ENCODE results near the gene REXO1. TPM values are rescaled to one million over a fixed set of nuclear protein-coding genes. Genes with fewer than 3 reads are reported as not detected.

REXO1 gene
- total RNA-seq, 1 donor from 2014 or later = 2.4 TPM

GRCh38 chr19:1854039-1854541, 5.8 kb upstream of the REXO1 start:
- H3K4me3 ChIP-seq (ENCODE audit: low read depth, low read length) = no peak overlapping the region
- FAIRE-seq = no peak

GRCh38 chr19:1853295-1854038, 5.2 kb upstream of the REXO1 start:
- TF ChIP-seq, protein P1, sequence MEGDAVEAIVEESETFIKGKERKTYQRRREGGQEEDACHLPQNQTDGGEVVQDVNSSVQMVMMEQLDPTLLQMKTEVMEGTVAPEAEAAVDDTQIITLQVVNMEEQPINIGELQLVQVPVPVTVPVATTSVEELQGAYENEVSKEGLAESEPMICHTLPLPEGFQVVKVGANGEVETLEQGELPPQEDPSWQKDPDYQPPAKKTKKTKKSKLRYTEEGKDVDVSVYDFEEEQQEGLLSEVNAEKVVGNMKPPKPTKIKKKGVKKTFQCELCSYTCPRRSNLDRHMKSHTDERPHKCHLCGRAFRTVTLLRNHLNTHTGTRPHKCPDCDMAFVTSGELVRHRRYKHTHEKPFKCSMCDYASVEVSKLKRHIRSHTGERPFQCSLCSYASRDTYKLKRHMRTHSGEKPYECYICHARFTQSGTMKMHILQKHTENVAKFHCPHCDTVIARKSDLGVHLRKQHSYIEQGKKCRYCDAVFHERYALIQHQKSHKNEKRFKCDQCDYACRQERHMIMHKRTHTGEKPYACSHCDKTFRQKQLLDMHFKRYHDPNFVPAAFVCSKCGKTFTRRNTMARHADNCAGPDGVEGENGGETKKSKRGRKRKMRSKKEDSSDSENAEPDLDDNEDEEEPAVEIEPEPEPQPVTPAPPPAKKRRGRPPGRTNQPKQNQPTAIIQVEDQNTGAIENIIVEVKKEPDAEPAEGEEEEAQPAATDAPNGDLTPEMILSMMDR (IDR thresholded peaks at IDR 0.05; ENCODE audit: insufficient read depth, low read length, severe bottlenecking) = peak; percentile 96
- peak; percentile 64 for DNase-seq (ENCODE audit: low read depth)
- Histone ChIP-seq H3K4me3 (ENCODE audit: low read depth, low read length) (no peak overlapping the region), H3K36me3 (ENCODE audit: control insufficient read depth, insufficient read depth, low read length) (peaks cover 2% of the 10 kb centered on the region), H3K27me3 (ENCODE audit: control insufficient read depth, insufficient read depth, low read length) (no peaks in the 10 kb centered on the region)
- no peak for FAIRE-seq

More at GRCh38 chr19:1854039-1854541, 5.8 kb upstream of the REXO1 start:
- Histone ChIP-seq H3K36me3 (ENCODE audit: control insufficient read depth, insufficient read depth, low read length) (peaks cover 2% of the 10 kb centered on the region), H3K27me3 (ENCODE audit: control insufficient read depth, insufficient read depth, low read length) (no peaks in the 10 kb centered on the region)
- TF ChIP-seq, protein P1 (IDR thresholded peaks at IDR 0.05; ENCODE audit: insufficient read depth, low read length, severe bottlenecking) = no peak
- no peak for DNase-seq (ENCODE audit: low read depth)

GRCh38 chr19:1852581-1853128, 4.4 kb upstream of the REXO1 start:
- TF ChIP-seq, protein P1 (IDR thresholded peaks at IDR 0.05; ENCODE audit: insufficient read depth, low read length, severe bottlenecking) = no peak
- no peak for FAIRE-seq
- H3K27me3 ChIP-seq (ENCODE audit: control insufficient read depth, insufficient read depth, low read length) = no peaks in the 10 kb centered on the region
- H3K4me3 ChIP-seq (ENCODE audit: low read depth, low read length) = no peak overlapping the region
- peaks cover 2% of the 10 kb centered on the region for H3K36me3 ChIP-seq (ENCODE audit: control insufficient read depth, insufficient read depth, low read length)
- DNase-seq (ENCODE audit: low read depth) = no peak

DNA sequence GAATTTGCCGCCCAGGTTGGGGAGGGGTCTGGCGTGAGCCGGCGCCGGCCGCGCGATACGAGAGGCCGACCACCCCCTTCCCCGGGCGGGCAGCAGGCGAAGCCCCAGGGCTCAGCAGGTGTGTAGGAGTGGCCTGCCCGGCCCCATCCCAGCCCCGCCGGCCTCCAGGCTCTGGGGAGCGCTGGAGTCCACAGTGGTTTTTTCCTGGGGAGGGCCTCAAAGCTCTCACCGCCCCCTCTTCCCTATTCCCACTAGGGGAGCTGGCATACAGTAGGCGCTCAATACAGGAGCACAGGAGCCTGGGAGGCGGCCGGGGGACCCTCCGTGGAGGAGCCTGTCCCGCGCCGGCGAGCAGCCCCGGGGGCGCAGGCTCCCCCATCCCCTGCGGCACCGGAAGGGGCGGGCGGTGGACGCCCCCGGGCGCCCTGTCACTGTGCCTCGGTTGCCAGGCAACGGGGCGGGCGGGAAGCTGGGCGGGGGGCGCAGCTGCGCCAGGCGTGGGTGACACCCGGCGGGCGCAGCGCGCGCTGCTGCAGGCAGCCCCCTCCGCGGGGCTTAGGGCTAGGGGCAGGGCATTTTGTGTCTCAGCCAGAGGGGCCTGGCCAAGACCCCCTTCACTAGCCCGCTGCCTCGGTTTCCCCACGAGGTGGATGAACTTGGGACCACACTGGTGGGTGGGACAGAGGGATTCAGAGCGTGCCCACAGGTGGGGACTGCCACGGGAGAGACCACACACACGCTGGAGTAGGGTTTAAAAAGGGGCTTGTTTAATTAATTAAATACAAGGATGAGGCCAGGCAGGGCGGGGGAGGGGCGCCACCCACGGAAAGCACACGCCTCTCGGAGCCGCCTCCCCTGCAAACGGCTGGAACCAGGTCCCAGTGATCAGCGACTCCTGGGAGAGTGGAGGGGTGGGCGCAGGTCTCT, 3.6 kb upstream of the REXO1 start:
- DNase-seq (ENCODE audit: low read depth) (no peak), FAIRE-seq (no peak)
- Histone ChIP-seq H3K36me3 (ENCODE audit: control insufficient read depth, insufficient read depth, low read length) (peaks cover 2% of the 10 kb centered on the region), H3K4me3 (ENCODE audit: low read depth, low read length) (no peak overlapping the region), H3K27me3 (ENCODE audit: control insufficient read depth, insufficient read depth, low read length) (no peaks in the 10 kb centered on the region)
- TF ChIP-seq, protein P1 (IDR thresholded peaks at IDR 0.05; ENCODE audit: insufficient read depth, low read length, severe bottlenecking) = no peak

DNA sequence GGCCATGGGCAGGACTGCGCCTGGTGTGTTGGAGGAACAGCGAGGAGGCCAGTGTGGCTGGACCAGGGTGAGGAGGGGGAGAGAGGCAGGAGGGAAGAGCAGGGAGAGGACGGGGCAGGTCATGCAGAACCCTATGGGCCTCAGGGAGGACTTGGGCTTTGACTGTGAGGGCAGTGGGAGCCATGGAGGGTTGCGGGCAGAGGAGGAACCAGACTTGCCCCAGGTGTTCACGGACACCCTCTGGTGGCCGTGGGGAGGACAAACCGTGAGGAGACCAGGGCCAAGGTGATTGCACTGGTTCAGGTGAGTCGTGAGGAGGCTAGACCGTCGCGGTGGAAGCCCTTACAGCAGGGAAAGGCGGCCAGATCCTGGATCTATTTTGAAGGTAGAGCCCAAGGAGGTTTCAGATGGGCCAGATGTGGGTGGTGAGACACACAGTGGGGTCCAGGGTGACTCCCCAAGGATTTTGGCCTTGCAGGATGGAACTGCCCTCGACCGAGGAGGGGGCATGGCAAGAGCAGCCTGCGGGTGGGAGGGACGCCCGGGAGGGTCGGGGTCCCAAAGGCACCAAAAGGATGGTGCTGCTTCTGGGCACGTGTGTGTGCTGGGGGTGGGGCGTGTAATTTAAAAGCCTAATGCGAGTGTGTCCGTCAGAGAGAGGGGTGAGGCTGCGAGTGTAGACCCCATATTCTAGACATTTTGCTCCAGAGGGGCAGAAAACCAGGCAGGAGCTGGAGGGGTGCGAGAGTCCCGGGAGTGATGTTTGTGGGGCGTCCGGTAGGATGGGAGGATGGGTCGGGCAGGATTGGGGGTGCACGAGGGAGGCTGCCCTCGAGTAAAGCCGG, 2.7 kb upstream of the REXO1 start:
- Histone ChIP-seq H3K4me3 (ENCODE audit: low read depth, low read length) (no peak overlapping the region), H3K27me3 (ENCODE audit: control insufficient read depth, insufficient read depth, low read length) (no peaks in the 10 kb centered on the region), H3K36me3 (ENCODE audit: control insufficient read depth, insufficient read depth, low read length) (peaks cover 4% of the 10 kb centered on the region)
- DNase-seq (ENCODE audit: low read depth) (no peak), FAIRE-seq (peak; percentile 47)
- TF ChIP-seq, protein P1 (IDR thresholded peaks at IDR 0.05; ENCODE audit: insufficient read depth, low read length, severe bottlenecking) = peak; percentile 49

Measured in bronchial epithelial cell (primary cell).